Right atrium auricular region (tissue), 2 donors: Measurements from ENCODE around the gene SERINC4. TPM values are rescaled to one million over a fixed set of nuclear protein-coding genes. Genes with fewer than 3 reads are reported as not detected.
"Not testable (repeated sequence)": the region's sequence is repeated elsewhere in the genome, so short reads cannot be mapped to it uniquely, and the experiment has no call there.

ENCODE experiments used
- DNase-seq: peaks from one replicate; pipeline ENCODE4 v3.0.0-alpha.2; 2019; ENCODE audit warnings: low spot score
- H3K27ac ChIP-seq, 2 donors: fragments of 200-600 bp; sonication (generic); 1 replicate in 1 of 2; 2 replicates in 1 of 2; pipeline ENCODE4 v1.5.1; 2016 to 2019
- H3K27me3 ChIP-seq, 2 donors: fragments of 200-600 bp; sonication (generic); one replicate each; pipeline versions ENCODE4 v1.5.1 to v1.6.0; 2017 to 2019
- H3K36me3 ChIP-seq: fragments of 200-600 bp; sonication (generic); one replicate; pipeline ENCODE4 v1.5.1; 2016
- H3K4me1 ChIP-seq, 2 donors: fragments of 200-600 bp; sonication (generic); one replicate each; pipeline versions ENCODE4 v1.5.1 to v1.6.0; 2017 to 2019
- H3K4me3 ChIP-seq, 2 donors: fragments of 200-600 bp; sonication (generic); 1 replicate in 1 of 2; 2 replicates in 1 of 2; pipeline ENCODE4 v1.5.1; 2017 to 2019; ENCODE audit warnings: mild to moderate bottlenecking in 1 of 2, moderate library complexity in 1 of 2
- H3K9me3 ChIP-seq, 2 donors: fragments of 200-600 bp; sonication (generic); one replicate each; pipeline ENCODE4 v1.5.1; 2019
- total RNA-seq, 2 donors: library from RNA; depleted of rRNA; stranded (reverse); fragments of >200 nt; gene quantifications; one replicate each; pipeline ENCODE4 v1.1.0, GENCODE V29; 2016
- TF ChIP-seq, protein P1 (sequence below), 2 donors: fragments of 200-600 bp; sonication (generic); IDR thresholded peaks; one replicate each; pipeline ENCODE4 v1.5.1; 2019; ENCODE audit warnings: antibody characterized with exemption in 2 of 2

SERINC4 gene
- total RNA-seq, 2 donors from 2014 or later: 0.71 TPM; not detected in 1

DNA sequence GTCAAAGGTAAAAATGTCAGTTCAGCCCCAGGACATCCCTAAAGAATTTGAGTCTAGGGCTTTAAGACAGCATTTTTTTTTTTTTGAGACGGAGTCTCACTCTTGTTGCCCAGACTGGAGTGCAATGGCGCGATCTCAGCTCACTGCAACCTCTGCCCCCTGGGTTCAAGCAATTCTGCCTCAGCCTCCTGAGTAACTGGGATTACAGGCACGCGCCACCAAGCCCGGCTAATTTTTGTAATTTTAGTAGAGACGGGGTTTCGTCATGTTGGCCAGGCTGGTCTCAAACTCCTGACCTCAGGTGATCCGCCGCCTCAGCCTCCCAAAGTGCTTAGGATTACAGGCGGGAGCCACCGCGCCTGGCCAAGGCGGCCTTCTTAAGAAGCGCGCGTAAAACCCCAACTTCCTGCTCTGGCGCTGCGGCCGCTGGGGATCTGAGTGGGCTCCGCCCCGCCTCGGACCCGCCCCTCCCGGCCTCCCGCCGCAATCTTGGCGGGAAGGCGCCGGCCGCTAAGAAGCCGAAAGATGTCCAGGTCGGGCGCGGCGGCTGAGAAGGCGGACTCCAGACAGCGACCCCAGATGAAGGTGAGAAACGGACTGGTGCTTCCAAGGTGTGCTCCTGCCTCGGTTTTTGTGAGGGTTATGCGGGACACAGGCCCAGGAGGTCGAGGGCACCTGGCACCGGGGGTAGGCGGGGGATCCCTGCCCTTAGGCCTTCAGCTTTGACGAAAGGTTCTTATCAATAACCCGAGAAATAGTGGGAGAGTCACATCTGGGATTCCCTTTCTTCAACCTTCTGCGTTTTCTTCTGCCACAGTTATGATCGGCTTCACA lies 26.7 kb upstream of the SERINC4 start, which contains the start of gene WDR76:
WDR76 (plus strand) TSS at position 495 of the 834 bp plus-strand sequence; CDS start at position 526, 31 bp downstream.
- H3K4me1 ChIP-seq: peaks cover 0 to 44% of the 10 kb centered on the region in 2 donors
- H3K4me3 ChIP-seq: peak within 1 kb of the TSS; percentile 45 to 61
- H3K27ac ChIP-seq: peak within 1 kb of the TSS; percentile 55 to 74

DNA sequence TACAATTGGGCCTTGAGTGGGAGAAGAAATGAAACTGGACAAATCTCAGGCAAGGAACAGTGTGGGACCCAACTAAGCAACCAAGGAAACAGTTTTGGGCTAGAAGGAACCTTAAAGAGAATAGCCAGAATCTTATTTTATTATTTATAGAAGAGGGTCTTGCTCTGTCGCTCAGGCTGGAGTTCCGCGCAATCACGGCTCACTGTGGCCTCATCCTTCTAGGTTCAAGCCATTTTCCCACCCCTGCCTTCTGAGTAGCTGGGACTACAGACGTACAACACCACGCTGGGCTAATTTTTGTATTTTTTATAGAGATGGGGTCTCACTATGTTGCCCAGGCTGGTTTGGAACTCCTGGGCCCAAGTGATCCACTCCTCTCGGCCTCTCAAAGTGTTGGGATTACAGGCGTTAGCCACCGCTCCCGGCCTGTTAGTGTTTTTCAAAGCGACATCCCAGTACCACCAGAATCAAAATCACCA lies 26.0 kb upstream of the SERINC4 start:
- TF ChIP-seq, protein P1, sequence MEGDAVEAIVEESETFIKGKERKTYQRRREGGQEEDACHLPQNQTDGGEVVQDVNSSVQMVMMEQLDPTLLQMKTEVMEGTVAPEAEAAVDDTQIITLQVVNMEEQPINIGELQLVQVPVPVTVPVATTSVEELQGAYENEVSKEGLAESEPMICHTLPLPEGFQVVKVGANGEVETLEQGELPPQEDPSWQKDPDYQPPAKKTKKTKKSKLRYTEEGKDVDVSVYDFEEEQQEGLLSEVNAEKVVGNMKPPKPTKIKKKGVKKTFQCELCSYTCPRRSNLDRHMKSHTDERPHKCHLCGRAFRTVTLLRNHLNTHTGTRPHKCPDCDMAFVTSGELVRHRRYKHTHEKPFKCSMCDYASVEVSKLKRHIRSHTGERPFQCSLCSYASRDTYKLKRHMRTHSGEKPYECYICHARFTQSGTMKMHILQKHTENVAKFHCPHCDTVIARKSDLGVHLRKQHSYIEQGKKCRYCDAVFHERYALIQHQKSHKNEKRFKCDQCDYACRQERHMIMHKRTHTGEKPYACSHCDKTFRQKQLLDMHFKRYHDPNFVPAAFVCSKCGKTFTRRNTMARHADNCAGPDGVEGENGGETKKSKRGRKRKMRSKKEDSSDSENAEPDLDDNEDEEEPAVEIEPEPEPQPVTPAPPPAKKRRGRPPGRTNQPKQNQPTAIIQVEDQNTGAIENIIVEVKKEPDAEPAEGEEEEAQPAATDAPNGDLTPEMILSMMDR (IDR thresholded peaks at IDR 0.05): no peak
- Histone ChIP-seq H3K27me3 (no peaks in the 10 kb centered on the region), H3K9me3 (no peaks in the 10 kb centered on the region), H3K36me3 (no peaks in the 10 kb centered on the region), H3K27ac (peak overlapping the region in 1 of 2 donors; percentile 74), H3K4me1 (peaks cover 0 to 44% of the 10 kb centered on the region in 2 donors), H3K4me3 (peak overlapping the region in 1 of 2 donors; percentile 61)
- no peak for DNase-seq

More for the DNA sequence above, 26.7 kb upstream of the SERINC4 start, which contains the start of gene WDR76:
- H3K27me3 ChIP-seq: no peaks in the 10 kb centered on the region
- H3K9me3 ChIP-seq: no peaks in the 10 kb centered on the region
- TF ChIP-seq, protein P1 (IDR thresholded peaks at IDR 0.05): no peak
- H3K36me3 ChIP-seq: no peaks in the 10 kb centered on the region
- peak; percentile 85 for DNase-seq

DNA sequence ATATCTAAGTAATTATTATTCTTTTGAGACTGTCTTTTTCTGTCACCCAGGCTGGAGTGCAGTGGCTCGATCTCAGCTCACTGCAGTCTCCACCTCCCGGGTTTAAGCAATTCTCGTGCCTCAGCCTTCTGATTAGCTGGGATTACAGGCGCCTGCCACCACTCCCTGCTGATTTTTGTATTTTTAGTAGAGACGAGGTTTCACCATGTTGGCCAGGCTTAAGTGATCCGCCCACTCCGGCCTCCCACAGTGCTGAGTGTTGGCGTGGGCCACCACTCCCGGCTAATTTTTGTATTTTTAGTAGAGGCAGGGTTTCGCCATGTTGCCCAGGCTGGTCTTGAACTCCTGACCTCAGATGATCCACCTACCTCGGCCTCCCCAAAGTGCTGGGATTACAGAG lies 25.3 kb upstream of the SERINC4 start:
- H3K36me3 ChIP-seq, H3K27me3 ChIP-seq, H3K4me3 ChIP-seq, H3K27ac ChIP-seq, DNase-seq, H3K9me3 ChIP-seq: not testable (repeated sequence)
- peaks cover 0 to 44% of the 10 kb centered on the region in 2 donors for H3K4me1 ChIP-seq

DNA sequence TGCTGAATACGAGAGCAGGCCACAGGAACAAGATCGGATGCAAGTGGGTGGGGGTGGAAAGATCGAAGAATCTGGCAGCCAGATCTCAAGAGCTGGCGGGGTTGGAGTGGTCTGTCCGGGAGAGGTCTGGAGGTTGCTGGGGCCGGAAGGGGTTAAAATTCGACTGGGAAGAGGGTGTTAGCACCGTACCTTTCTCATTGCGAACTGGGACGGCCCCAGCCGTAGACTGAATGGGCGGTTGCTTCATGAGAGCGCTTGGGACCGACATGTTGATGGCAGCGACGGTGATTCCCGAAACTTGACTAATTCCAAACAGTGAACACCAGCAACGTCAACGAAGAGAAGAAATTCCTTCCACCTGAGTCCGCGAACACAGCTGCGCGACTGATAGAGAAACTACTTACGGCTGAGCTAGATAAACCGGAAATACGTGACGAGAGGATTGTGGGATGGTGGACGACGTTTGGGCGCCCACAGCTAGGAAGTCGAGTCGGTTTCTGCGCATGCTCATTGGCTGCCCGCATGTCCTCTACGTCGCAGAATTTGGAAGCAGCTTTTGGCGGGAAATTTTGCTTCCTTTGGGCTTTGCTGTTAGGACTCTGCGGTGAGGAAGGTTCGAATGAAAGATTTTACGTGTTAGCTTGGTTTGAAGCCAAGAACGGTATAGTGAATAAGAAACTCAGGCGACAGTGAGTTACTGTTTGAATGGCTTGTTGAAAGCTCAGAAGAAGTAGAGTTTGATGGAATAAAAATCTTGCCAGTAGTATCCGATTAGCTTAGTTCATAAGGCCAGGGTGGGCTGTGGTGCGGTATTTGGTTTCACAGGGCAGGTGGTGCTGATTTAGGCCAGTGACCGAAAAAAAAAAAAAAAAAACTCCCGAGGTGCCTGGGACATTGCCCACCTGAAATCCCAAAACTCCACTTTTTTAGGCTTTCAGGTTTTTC lies 24.6 kb upstream of the SERINC4 start, which contains the start of gene MFAP1:
MFAP1 (minus strand) TSS at position 389 of the 945 bp plus-strand sequence; CDS start at position 268, 121 bp downstream.
- Histone ChIP-seq H3K27me3 (no peaks in the 10 kb centered on the region), H3K4me1 (peaks cover 0 to 44% of the 10 kb centered on the region in 2 donors), H3K36me3 (peaks cover 4% of the 10 kb centered on the region), H3K9me3 (no peaks in the 10 kb centered on the region), H3K27ac (peak within 1 kb of the TSS; percentile 89 to 90), H3K4me3 (peak within 1 kb of the TSS; percentile 86 to 87)
- TF ChIP-seq, protein P1 (IDR thresholded peaks at IDR 0.05): no peak
- peak; percentile 97 for DNase-seq

DNA sequence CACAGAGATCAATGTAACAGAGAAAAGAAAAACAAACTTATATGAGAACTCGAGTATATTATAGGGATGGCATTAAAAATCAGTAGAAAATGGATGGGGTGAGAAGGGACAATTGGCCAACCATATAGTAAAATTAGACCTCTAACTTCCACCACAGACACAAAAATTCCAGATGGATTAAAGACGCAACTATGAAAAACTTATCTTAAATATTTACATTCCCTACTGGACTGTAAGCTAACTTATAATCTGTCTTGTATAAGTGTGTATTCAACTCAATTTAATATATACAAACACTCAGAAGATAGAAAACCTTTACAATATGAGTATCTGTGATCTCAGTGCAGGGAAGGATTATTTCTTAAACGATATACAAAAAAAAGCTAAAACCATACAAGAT lies 21.5 kb upstream of the SERINC4 start:
- Histone ChIP-seq H3K36me3 (peaks cover 21% of the 10 kb centered on the region), H3K4me3 (no peak overlapping the region), H3K27ac (no peak overlapping the region), H3K9me3 (no peaks in the 10 kb centered on the region), H3K4me1 (peaks cover 0 to 31% of the 10 kb centered on the region in 2 donors), H3K27me3 (no peaks in the 10 kb centered on the region)
- TF ChIP-seq, protein P1 (IDR thresholded peaks at IDR 0.05): no peak
- DNase-seq: no peak

DNA sequence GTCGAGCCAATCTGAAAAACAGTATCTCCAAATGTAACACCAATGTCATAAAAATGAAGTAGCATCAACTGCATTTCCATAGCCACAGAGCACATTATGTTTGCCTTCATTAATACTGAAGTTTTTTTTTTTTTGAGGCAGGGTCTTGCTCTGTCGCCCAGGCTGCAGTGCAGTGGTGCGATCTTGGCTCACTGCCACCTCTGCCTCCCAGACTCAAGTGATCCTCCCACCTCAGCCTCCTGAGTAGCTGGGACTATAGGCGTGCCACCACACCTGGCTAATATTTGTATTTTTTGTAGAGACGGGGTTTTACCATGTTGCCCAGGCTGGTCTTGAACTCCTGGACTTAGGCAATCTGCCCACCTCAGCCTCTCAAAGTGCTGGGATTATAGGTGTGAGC lies 15.0 kb upstream of the SERINC4 start:
- not testable (repeated sequence) for H3K27me3 ChIP-seq, DNase-seq, H3K27ac ChIP-seq, H3K4me3 ChIP-seq, H3K4me1 ChIP-seq, H3K9me3 ChIP-seq
- peaks cover 80% of the 10 kb centered on the region for H3K36me3 ChIP-seq
